D341Med (cell line): ENCODE results near the gene SNRNP35.
"Not testable (repeated sequence)": the region's sequence is repeated elsewhere in the genome, so short reads cannot be mapped to it uniquely, and the experiment has no call there.

ENCODE experiments used
- DNase-seq: peaks from one replicate; pipeline ENCODE4 v3.0.0; 2012; ENCODE audit warnings: low spot score

SNRNP35 gene

DNA sequence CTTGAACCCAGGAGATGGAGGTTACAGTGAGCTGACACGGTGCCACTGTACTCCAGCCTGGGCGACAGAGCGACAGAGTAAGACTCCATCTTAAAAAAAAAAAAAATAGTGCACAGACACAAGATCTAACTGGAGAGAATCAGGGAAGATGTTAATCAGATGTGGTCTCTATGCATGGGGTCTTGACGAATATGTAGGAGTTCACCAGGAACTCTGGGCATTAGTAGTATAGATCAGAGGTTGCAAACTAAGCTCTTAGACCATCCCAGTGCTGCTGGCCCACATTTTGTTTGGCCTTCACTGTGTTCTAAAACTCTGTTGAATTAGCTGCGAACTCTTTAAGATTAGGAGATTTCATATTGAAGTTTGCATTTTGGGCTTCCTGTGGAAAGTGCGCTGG lies 31.6 kb downstream of the SNRNP35 start:
- DNase-seq: no peak

DNA sequence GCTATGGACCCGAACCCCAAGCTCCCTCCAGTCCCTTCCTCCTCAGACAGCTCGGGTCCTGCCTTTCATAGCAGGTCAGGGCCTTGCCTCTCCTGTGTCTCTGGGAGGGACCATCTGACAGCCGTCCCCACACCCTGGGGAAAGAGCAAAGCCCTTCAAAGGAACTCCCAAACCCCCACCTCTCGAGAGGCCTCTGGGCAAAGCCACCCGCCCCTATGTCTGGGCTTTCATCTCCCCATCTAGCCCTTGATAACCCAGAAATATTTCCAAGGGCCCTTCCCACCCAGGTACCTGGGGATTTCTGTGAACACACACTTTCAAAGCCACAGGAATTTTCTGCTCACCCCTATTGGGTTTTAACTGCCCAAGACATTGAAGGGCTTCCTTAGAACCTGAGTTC lies 32.1 kb downstream of the SNRNP35 start:
- DNase-seq: peak; percentile 21

DNA sequence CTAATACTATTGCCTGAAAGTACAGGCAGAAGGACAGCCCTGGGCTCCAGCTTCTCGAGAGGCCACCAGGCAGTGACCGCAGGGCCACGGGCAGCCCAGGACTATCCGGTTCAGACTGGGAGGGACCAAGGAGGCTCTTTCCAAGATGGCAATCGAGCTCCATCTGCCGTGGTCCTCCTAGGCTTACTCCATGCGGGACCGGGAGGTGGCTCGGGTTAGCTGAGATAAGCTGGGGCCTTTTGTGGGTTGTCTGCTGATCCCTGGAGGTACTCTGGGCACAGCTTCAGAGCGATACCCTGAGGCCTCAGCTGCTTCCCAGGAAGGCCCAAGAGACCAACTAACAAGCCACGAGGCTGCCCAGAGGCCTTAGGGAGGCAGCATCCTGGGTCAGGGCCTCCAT lies 33.1 kb downstream of the SNRNP35 start:
- peak; percentile 22 for DNase-seq

DNA sequence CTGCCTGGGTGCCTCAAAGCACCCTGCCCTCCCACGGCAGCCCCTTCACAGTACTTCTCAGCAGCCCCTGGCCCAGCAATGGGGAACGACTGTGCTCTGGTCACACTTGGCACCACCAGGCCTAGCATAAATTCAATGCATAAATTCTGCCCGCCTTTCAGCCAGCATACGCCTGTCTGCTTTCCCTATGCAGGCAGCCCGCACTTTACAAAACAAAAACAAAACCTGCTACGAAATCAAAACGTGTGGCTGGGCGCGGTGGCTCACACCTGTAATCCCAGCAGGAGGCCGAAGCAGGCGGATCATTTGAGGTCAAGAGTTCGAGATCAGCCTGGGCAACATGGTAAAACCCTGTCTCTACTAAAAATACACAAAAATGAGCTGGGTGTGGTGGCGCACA lies 33.5 kb downstream of the SNRNP35 start:
- DNase-seq: no peak

DNA sequence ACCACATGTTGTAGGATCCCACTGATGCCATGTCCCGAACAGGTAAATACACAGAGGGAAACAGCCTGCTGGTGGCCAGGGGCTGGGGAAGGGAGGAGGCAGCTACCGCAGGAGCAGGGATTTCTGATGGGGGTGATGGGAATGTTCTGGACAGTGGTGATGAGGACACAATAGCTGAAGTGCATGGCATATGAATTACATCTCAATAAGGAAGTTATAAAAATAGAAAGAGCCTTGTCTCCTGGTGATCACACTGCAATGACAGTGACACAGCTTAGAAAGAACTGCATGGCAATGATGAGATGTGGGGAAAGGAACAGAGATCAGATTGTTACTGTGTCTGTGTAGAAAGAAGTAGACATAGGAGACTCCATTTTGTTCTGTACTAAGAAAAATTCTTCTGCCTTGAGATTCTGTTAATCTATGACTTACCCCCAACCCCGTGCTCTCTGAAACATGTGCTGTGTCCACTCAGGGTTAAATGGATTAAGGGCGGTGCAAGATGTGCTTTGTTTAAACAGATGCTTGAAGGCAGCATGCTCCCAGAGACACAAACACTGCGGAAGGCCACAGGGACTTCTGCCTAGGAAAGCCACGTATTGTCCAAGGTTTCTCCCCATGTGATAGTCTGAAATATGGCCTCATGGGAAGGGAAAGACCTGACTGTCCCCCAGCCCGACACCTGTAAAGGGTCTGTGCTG lies 34.5 kb downstream of the SNRNP35 start:
- DNase-seq: peak; percentile 22

DNA sequence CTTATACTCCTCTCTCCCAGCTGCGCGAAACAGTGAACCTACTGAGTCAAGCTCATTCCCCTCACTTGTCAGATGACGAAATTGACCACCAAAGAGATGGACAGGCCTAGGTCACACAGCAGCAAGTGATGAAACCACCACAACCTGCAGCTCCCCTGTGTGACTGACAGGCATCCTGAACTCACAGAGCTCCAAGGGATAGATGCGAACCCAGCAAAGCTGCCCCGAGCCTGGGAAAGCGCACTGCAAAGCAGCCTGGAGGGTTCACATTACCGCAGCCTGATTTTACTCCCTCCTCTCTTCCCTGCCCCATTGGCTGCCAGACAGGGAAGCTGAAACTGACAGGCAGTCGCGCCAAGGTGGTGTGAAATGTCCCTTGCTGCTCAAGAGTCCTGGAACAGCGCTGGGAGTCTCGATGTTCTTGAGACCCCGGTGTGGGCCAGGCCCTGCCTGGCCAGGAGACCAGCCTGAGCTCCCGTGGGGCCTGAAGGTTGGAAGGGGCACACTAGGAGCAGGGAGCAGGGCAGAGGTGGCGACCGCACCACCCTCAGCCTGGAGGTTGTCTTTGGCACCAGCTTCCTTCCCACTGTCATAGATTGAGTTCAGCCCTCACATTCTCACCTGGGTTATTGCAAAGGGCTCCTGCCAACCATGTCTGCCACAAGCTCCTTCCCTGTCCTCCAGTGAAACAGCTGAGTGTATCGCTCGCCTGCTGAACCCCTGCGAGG lies 36.3 kb downstream of the SNRNP35 start:
- DNase-seq: peak; percentile 30

DNA sequence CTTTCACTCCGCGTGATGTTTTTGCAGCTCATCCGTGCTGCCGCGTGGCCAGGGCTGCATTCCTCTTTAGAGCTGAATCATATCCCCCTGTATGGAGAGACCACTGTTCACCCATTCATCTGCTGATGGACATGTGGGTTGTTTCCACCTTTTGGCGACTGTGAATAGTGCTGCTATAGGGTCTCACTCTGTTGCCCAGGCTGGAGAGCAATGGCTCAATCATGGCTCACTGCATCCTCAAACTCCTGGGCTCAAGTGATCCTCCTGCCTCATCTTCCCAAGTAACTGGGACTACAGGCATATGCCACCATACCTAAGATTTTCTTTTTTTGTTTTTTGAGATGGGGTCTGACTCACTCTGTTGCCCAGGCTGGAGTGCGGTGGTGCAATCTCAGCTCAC lies 39.1 kb downstream of the SNRNP35 start:
- DNase-seq: no peak

DNA sequence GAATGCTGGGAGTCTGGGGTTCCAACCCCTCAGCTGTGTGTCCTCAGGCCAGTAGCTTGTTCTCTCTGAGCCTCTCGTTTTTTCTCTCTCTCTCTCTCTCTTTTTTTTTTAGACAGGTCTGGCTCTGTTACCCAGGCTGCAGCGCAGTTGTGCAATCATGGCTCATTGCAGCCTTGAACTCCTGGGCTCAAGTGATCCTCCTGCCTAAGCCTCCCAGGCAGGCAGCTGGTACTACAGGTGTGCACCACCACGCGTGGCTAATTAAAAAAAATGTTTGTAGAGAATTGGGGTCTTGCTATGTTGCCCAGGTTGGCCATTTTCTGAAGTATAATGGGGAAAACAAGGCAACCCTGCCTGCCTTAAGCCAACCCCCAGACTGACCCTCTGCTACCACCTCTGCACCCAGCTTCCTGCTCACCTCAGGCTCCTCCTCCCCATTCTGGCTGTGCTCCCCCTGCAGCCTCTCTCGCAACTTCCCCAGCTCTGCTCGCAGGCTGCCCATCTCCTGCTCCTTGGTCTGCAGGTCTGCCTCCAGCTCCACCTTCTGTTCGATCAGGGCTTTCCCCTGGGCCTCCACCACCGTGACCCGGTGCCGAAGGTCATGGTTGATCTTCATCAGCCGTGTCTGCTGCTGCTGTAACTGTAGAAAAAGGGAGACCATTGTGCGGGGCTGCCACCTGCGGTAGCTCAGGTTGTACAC lies 40.3 kb downstream of the SNRNP35 start:
- DNase-seq: peak; percentile 15

DNA sequence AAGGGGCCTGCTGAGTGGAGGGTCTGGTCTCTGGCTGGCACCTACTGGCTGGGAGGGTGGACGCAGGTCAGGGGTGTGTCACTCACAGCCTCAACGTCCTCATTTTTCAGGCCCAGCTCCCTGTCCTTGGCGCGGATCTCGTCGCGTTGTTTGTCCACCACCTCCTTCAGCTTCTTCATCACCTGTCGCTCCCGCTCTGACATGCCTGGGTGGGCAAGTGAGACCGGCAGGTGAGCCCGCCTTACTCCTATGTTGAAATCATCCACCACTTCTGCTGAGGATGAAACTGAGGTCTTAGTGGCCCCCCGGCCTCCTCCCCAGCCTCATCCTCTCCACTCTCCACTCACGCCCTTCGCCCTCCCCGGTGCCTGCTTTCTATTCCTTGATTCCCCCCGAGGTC lies 41.4 kb downstream of the SNRNP35 start:
- DNase-seq: peak; percentile 18

DNA sequence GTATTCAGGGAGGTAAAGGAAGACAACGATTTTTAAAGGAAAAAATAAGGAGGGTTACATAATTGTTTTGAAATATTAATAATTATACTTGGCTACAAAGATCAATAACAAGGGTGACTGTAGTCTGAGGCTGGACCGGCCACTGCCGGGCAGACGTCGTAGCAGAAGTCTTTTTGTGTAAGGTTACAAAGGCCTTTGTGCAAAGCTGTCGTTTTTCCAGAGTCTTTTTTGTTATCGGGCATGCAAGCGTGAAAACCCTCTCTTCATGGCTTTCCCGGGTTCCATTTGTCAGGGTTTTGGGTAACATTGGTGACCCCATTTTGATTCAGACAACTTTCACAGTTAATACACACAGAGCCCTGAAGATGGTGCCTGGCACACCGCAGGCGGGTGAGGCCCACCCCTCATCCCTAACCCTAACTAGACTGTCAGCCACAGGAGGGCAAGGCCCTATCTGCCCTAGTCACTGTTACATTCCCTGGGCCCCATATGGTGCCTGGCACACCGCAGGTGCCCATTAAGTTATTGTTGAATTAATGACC lies 44.3 kb downstream of the SNRNP35 start:
- DNase-seq: peak; percentile 18

DNA sequence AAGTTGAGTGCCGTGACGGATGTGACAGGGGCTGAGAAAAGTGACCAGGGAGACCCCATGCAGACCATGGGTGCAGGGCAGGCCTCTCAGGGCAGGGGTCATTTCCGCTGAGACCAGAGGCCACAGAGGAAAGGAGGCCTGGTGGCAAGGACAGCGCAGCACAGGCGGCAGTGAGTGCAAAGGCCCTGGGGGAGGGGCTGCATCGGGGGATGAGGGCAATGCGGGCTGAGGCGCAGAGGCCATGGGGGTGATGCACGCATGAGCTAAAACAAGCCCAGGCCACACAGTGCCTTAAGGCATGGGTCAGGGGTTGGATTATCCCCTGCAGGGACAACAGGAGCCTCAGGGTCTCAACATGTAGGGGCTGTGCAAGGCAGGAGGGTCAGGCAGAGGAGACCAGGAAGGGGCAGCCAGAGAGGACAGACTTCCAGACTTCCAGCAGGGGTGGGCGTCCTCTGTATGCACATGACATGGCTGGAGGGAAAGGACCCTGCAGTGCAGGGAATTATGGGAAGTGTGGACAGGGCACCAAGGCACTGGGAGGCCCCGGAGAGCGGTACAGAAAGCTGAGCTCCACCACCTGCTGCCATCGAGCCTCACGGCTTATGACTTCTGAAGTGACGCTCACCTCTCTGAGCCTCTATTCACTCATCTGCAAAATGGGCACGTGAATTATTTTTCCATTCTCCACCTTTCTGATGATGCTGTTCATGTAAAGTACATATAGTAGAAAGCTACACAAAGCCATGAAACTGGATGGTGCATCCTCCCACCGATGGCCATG lies 48.3 kb downstream of the SNRNP35 start:
- no peak for DNase-seq

DNA sequence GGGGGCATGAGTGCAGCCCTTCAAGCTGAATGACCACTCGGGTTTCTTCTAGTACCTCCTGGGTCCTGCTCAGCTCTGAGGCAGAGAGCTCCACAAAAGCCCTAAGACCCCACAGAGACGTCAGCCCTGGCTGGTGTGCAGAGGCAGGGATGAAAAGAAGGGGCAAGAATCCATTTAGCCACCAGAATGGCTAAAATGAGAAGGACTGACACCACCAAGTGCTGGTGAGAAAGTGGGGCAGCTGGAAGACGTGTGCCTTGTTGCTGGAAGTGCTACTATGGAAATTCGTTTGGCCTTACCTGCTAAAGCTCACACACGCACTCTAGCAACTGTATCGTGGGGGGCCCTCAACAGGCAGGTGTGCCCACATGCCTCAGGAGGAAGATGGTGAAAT lies 48.9 kb downstream of the SNRNP35 start:
- DNase-seq: no peak

DNA sequence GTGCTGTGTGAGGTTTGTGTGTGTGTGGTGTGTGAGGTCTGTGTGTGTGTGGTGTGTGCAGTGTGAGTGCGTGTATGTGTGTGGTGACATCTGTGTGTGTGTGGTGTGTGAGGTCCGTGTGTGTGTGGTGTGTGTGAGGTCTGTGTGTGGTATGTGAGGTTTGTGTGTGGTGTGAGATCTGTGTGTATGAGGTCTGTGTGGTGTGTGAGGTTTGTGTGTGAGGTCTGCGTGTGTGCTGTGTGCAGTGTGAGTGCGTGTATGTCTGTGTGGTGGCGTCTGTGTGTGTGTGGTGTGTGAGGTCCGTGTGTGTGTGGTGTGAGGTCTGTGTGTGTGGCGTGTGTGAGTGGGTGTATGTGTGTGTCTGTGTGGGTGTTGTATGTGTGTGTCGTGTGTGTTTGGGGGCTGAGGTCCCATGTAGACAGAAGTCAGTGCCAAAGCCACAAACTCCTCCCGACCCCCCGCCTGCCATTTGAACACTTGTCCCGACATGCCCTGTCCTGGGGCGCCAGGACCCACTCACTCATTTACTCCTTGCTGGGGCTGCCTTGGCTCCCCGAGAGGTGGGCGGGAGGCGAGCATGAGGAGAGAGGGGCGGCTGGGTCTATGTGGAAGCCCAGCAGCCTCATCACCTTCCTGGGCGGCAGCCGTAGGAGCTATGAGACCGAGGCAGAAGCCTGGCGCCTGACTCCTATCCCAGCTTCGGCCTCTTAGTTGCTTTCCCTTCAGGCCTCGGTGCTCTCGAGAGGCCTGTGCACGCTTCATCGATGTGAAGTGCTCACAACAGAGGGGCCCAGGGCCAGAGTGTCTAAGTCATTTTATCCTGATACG lies 55.1 kb downstream of the SNRNP35 start:
- peak; percentile 41 for DNase-seq

DNA sequence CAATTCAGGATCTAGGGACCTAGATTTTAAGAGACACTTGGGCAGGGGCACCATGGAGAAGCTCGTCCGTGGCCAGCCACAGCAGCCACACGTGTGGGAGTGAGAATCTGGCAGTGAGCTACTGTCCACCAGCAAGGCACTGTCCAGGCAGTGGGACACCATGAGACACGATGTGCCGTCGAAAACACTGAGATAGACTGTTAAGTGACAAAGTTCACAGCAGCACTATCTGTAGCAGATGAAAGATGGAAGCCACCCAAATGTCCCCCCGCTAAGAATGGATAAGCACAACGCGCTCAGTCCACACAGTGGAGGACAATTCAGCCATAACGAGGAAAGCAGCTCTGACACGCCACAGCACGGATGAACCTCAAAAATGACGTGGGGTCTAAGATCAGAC lies 55.9 kb downstream of the SNRNP35 start:
- no peak for DNase-seq

DNA sequence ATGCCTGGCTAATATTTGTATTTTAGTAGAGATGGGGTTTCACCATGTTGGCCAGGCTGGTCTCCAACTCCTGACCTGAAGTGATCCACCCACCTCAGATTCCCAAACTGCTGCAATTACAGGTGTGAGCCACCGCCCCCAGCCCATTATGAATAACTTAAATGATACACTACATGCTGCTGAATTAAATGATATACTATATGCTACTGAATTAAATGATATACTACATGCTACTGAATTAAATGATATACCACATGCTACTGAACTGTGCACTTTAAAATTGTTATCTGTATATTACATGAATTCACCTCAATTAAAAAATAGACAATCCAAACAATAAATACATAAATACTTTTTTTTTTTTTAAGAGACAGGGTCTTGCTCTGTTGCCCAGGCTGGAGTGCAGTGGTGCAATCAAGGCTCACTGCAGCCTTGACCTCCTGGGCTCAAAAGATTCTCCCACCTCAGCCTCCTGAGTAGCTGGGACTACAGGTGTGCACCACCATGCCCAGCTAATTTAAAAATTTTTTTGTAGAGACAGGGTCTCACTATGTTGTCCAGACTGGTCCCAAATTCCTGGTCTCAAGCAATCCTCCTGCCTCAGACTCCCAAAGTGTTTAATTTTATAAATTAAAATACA lies 56.8 kb downstream of the SNRNP35 start:
- not testable (repeated sequence) for DNase-seq

DNA sequence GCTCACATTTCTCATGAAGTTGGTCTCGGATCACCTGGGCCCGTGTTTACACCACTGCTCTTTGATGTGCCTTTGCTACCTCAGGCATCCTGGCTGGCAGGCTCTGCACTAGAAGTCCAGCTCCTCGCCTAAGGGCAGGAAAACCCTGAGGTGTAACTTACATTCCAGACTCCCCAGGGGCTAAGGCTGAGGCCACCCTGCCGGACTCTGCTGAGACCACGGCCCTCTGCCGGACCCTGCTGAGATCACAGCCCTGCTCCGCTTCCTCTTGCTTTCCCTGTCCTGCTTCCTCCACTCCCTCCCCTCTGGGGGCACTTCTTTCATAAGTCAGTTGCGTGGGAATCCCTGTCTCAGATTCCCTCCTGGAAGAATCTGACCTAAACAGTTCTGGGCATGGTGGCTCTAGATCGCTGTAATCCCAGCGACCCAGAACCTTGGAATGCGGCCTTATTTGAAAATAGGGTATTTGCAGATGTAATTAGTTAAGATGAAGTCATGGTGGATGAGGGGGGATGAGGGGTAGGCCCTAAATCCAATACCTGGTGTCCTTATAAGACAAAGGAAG lies 58.4 kb downstream of the SNRNP35 start:
- no peak for DNase-seq
